Stimulated activated CD8-positive, alpha-beta memory T cell treated with anti-CD3 and anti-CD28 coated beads, Interleukin-4, amount 100 ng/mL, for 1 hour (primary cell): ENCODE measurements around the gene RRP7A.
"Not testable (repeated sequence)": the region's sequence is repeated elsewhere in the genome, so short reads cannot be mapped to it uniquely, and the experiment has no call there.

ENCODE experiments used
- DNase-seq, 2 donors: peaks; one replicate each; pipeline ENCODE4 v3.0.0-alpha.2; 2020; ENCODE audit warnings: low read depth in 2 of 2, low spot score in 1 of 2

RRP7A gene

DNA sequence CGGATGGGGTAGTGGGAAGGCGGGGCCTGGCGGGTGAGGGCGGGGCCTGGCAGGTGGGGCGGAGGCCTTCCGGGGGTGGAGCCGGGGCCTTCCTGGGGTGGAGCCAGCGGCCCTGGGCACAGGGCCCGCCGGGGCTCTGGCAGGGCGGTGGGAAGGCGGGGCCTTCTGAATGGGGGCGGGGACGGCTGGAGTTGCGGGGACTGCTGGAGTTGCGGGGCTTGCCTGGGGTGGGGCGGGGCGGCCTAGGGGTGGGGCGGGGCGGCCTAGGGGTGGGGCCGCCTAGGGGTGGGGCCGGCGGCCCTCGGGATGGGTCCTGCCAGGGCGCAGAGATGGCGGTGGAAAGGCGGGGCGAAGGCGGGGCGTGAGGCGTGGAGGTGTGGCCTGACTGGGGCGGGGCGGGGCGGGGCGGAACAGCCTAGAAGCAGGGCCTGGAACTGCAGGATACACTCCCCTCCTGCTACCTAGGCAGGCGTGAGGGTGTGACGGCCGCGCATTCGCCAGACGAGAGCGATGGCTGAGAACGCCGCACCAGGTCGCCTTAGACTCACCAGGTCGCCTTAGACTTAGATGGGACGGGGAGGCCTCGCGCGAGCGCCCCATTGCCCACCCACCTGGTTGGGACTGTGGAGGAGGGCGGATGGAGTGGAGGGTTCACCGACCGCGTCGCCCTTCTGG is 19.3 kb downstream of the RRP7A start:
- peak; percentile 35 to 62 for DNase-seq

DNA sequence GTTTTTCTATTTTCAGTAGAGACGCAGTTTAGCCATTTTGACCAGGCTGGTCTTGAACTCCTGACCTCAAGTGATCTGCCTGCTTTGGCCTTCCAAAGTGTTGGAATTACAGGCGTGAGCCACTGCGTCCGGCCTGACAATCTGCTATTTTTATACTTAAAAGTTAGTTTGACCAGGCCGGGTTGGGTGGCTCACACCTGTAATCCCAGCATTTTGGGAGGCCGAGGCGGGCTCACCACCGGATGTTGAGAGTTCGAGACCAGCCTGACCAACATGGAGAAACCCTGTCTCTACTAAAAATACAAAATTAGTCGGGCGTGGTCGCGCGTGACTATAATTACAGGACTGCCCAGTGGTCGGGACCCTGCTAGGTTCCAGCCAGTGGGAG is 19.8 kb downstream of the RRP7A start:
- not testable (repeated sequence) for DNase-seq

DNA sequence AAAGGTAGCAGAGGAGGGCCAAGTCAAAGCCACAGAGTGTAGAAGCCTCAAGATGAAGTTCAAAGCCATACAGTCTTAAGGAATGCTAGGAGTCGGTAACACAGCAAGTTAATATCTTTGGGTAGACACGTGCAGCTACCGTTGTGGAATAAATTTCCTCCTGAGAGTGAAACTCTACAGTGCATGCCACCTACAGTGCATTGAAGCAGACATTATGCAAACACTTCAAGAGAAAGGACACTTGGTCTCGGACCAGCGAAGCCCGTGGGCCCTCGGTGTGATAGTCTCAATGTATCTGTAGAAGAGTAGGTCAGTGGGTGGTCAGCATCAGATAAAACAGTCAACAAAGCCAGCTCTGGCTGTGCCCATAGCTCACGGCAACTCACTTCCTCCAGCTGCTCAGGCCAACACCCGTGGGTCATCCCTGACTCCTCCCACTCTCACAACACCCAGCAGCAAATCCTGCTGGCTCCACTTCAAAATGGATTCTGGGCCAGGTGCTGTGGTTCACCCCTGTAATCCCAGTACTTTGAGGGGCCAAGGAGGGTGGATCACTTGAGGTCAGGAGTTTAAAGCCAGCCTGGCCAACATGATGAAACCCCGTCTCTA is 24.0 kb downstream of the RRP7A start:
- not testable (repeated sequence) for DNase-seq

DNA sequence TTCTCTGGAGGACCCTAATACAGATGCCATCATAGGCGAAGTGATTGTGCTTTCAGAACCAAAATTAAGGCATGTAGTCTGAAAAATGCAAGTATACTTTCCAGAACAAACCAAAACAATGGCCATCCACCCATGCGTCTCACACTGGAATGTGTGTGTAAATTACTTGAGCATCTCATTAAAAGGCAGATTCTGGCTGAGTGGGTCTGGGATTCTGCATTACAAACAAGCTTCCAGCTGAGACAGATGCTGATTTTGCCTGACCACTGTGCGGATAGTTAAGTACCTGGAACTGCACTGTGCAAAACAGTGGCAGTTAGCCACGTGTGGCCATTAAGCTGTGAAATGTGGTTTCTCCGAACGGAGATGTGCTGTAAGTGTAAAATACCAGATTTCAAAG is 26.2 kb downstream of the RRP7A start:
- no peak for DNase-seq

DNA sequence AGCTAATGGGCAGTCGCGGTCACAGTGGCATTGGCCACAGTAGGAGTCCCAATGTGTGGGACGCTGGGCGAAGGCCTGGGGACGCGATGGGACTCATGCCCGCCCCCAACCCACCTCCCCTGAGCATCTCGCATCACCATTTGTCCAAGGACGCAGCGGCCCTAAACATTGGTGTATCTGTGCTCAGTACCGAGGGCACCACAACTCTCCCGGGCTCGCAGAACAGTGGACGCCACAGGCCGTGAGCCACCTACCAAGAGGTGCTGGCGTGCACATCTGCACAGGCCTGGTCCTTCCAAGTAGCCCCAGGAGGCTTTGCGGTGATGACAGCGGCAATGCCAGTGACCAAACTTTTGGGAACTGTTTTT is 27.3 kb downstream of the RRP7A start:
- no peak for DNase-seq

DNA sequence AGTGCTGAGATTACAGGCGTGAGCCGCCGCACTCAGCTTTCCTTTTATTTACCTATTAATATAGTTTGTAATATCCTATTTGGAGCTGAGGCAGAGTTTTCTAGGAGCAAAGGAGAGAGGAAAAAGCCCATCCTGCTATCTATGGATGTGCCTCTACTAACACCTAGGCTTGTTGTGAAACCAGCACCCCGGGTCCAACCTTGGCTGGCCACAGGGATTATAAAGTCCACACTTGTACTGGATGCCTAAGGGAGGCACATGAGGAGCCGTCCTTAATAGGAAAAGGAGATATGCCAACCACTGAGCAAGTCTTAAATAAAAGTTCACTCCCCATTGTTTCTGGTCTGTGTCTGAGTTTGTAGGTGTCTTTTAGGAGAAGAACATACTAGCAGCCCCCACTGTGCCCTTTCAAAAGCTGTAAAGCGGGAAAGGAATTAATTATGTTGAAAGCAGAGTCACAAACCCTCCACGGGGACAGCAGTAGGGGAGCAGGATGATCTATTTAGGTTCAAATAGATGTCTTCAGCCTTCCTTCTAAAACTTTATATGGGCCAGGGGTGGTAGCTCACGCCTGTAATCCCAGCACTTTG is 29.3 kb downstream of the RRP7A start:
- no peak for DNase-seq

DNA sequence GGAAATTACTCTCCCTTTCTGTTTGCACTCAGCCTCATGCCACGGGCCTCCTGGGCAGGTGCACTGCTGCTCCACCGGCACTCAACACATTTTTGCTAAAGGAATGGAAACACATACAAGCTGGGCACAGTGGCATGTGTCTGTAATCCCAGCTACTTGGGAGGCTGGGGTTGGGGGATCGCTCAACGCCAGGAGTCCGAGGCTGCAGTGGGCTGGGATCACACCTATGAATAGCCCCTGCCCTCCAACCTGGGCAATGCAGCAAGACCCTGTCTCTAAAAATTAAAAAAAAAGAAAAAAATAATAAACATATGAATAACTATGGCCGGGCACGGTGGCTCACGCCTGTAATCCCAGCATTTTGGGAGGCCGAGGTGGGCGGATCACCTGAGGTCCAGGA is 30.6 kb downstream of the RRP7A start:
- DNase-seq = no peak

DNA sequence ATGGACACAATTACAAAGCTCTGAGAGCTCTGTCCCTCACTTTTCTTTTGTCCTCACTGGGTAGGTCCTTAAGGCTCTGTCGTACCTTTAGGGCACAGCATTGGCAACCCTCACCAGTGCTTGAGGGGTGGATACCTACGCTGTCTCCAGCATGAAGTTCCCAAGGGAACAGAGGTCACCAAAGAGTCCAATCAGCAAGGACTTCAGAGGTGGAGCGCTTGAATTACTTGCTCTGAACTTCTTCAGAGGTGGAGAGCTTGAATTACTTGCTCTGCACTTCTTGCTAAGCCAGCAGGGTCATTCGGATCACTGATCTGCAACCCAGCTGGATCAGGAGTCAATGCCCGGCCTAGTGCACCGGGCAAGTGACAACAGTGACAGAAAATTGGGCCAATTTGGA is 35.1 kb downstream of the RRP7A start:
- no peak for DNase-seq

DNA sequence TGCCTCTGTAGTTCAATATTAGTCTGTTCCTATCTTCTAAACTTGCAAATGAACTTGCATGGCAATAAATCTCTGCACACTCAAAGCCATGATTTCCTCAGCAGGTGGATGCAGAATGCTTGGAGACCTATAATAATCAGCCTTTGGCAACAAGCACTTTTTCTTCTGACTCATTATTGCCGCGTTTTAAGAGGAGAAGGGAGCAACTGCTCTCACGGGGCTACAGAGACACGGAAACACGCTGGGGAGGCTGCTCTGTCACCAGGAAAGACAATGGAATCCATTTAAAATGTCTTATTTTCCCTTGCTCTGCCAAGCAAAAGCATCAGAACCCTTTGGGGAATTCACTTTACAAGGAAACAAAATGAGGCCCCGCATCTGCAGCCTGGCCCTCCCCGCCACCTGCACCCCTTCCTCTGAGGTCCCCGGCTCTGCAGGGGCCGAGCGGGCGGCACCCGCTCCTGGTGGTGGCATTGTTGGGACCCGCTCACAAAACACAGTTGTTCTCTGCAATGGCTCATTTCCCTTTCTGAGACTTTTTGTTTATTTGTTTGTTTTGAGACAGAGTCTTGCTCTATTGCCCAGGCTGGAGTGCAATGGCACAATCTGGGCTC is 35.9 kb downstream of the RRP7A start:
- DNase-seq = not testable (repeated sequence)

DNA sequence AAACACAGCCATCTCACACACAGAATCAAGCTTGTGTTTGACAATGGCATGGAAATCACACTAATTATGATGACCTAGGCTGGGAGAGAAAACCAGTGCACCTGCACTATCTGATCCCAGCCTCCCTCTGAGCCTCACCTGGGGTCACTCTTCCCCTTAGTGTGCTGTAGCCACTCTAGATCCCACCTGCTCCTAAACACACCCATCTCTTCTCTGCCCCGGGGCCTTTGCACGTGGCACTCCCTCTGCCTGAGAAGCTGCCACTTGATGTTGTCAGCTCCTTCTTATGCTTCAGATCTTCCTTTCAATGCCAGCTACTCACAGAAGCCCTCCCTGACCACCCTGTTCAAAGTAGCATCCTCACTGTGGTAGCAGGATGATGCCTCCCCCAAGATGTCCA is 44.5 kb downstream of the RRP7A start:
- no peak for DNase-seq

DNA sequence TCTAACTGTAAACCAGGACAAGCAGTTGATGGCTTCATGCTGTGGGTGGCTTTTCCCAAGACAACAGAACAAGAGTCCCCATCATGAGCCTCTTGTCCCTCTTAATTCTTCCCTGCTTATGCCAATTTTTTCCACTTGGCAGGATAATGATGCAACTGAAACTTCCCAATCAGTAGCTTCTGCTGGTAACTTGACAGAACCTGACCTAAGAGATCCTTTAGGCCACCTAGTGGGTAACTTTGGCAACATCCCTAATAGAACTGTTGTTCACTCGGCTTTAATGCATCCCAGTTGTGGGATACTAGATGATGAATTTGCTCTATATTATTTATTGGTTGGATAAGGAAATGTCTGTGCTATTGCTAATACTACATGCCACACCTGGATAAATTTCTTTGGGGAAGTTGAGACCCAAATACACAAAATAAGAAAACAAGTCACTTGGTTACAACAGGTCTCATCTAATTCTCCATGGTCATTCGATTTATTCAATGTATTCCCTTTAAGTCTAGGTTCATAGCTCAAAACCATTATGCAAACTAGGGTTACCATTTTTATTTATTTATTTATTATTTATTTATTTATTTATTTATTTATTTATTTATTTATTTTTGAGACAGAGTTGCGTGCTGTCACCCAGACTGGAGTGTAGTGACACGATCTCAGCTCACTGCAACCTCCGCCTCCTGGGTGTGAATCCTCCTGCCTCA is 46.0 kb downstream of the RRP7A start:
- DNase-seq = no peak

DNA sequence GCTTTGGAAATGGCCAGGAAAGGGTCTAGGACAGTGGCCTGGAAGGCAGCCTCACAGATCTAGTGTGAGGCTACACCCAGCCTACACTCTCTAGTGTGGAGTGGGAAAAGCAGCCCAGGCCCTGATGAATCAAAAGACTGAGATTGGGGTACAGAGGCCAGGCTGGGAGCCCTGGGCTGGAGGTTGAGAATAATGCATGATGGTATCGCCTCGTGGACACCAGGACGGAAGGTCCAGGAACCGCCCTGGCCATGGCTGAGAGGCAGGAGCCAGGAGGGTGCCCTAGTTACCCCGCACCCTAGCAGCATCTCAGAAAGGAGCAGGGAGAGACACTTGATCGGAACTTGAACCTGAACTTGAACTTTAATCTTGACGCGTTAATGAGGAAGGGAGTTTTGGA is 46.9 kb downstream of the RRP7A start:
- no peak for DNase-seq

DNA sequence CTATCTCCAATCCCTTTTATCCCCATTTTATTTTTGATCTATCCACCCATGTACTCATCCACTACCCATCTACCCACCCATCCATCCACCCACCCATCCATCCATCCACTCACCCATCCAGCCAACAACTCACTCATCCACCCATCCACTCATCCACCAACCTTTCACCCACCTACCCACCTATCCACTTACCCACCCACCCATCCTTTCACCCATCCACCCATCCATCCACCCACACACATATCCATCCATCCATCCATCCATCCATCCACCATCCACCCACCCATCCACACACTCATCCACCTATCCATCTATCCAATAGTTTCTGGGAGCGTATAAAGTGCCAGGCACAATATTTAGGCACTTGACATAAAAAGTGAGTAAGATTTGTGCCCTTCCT is 48.2 kb downstream of the RRP7A start:
- no peak for DNase-seq

DNA sequence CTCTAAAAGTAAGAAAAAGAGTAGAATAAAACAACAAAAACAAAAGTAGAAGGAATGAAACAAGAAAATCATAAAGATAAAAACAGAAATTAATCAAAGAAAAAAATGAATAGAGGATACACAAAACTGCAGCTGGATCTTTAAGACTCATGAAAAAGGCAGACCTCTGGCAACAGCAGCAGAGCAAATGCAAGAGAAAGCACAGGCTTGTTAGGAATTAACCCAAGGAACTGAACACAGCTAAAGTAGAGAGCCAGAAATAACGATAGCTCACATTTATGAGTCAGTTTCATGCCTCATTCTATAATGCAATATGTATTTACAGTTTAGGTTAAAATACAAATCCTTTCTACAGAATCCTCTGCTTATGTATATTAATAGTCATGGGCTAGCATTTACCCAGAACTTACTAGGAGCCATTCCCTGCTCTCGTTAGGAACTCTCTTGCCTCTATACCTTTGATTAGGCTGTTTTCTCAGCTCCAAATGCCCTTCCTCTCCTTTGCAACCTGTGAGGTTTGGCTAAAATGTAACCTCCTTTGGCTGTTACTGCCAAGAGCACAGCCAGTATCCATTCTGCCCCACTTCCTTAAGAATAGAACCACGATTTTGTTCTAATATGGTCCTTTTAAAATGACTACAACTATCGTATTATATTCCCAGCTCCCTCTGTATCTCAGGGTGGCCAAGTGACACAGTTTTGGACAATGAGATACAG is 49.1 kb downstream of the RRP7A start:
- no peak for DNase-seq

DNA sequence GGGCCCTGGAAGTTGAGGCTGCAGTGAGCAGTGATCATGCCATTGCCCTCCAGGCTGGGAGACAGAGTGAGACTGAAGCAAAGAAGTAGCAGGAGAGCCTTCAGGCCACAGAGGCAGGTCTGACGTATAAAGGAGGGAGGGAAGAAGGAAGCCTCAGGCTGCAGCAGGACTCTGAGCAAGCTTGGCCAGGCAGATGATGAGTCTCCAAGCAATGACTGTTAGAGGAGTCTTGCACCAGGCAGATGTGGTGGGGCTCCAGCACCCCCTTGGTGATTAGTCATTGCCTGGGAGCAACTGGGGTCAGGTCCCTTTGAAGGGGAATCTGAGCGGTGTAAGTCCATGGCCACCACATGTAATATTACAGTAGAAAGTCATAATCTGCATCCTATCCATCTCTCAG is 50.8 kb downstream of the RRP7A start:
- DNase-seq = no peak

DNA sequence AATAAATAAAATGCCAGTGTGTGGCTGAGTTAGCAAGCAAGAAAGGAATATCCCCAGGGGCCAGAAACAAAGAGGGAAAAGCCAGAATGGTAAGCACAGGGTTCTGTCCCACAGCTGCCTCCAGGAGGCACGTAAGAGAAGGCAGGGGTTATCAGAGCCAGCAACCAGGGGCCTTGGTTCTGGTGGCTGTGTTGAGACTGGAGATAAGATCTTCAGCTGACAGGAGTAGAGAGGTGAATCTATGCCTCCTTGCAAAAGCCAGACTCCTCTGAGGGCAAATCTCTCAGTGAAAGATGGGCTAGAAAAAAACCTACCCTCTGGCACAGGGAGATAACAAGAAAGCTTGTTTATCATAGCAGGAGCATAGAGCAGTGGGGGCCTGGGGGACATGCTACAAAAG is 57.6 kb downstream of the RRP7A start:
- no peak for DNase-seq

DNA sequence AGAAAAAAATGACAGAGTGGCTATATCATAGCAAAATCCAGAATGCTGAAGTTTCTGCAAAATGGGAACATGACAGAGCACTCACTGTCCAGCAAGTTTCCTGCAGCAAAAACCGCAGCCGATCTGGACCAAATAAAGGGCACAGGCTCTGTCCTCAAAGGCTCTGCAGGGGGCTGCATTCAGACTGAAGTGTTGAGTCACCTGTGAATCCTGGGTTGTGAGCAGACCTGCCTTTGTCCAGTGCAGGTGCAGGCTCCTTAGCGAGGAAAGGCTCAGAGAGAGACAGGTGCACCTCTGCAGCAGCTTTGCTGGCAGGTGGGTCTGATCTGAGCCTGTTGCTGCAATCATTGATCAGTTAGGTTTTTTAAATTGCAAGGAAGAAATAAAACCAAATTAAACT is 58.1 kb downstream of the RRP7A start:
- DNase-seq = no peak
